ENCODE results near the gene CASKIN2. TPM values are rescaled to one million over a fixed set of nuclear protein-coding genes. Genes with fewer than 3 reads are reported as not detected.

CASKIN2 gene
- total and polyA plus RNA-seq, 2 of the 4 experiments (the other 2 are of a cell fraction), result 2.9 to 6.9 TPM

GRCh38 chr17:75475851-75476250, 39.5 kb downstream of the CASKIN2 start:
- Histone ChIP-seq H3K9ac (ENCODE audit: low read depth, low read length) (peak overlapping the region; percentile 10; the same call in 1 of the 2 replicates), H3K79me1 (ENCODE audit: low read depth in 1 of 2, low read length in 2 of 2) (peaks cover 19 to 52% of the 10 kb centered on the region in 2 experiments), H2AK5ac (ENCODE audit: low read depth, low read length) (peak overlapping the region; percentile 88; the same call in 1 of the 2 replicates), H3K14ac (replicated peaks; ENCODE audit: low read depth, low read length) (0 out of 2 replicates have a peak overlapping the region, but pooled peaks have one; percentile 43), H2AFZ (replicated peaks; ENCODE audit: low read length, poor library complexity) (peak overlapping the region; percentile 64), H2BK120ac (ENCODE audit: low read depth, low read length) (peak overlapping the region; percentile 38; the same call in 1 of the 2 replicates), H4K5ac (ENCODE audit: low read depth, low read length) (peak overlapping the region; percentile 33; the same call in 1 of the 2 replicates), H3K4ac (ENCODE audit: low read depth, low read length) (peak overlapping the region; percentile 75; the same call in 1 of the 2 replicates), H3K4me1 (ENCODE audit: control insufficient read depth, insufficient read depth, low read length) (peaks cover 10% of the 10 kb centered on the region), H3K56ac (ENCODE audit: extremely low read depth, insufficient read depth, low read length) (no peak overlapping the region), H4K8ac (ENCODE audit: low read depth in 2 of 2, low read length in 2 of 2) (peak overlapping the region in 1 of 2 experiments; percentile 73; a peak in 2 of 4 replicates), H3K4me3 (ENCODE audit: insufficient read depth, low read depth, low read length) (no peak overlapping the region), H2BK20ac (ENCODE audit: low read depth, low read length) (no peak overlapping the region; the same call in 1 of the 2 replicates), H3K23ac (ENCODE audit: low read depth, low read length) (peak overlapping the region; percentile 57), H3K18ac (ENCODE audit: low read depth, low read length) (no peak overlapping the region), H3K4me2 (ENCODE audit: low read depth, low read length) (peak overlapping the region; percentile 53), H3K27me3 (ENCODE audit: control insufficient read depth, insufficient read depth, low read length) (no peaks in the 10 kb centered on the region), H4K20me1 (ENCODE audit: insufficient read depth, low read length) (peaks cover 33% of the 10 kb centered on the region), H3K27ac (ENCODE audit: insufficient read depth, low read length) (no peak overlapping the region), H3K9me1 (ENCODE audit: insufficient read depth, low read length) (peaks cover 4% of the 10 kb centered on the region; the same call in 1 of the 2 replicates), H2BK5ac (ENCODE audit: low read depth, low read length, poor library complexity, severe bottlenecking) (peak overlapping the region; percentile 46), H2AK9ac (replicated peaks; ENCODE audit: low read depth, low read length, poor library complexity) (peak overlapping the region; percentile 86), H3K9me3 (ENCODE audit: control insufficient read depth, insufficient read depth, low read length) (no peaks in the 10 kb centered on the region), H4K91ac (ENCODE audit: insufficient read depth, low read depth, low read length) (peak overlapping the region; percentile 49; the same call in 1 of the 2 replicates), H2BK15ac (ENCODE audit: low read depth, low read length) (peak overlapping the region; percentile 41; the same call in 1 of the 3 replicates), H3K36me3 (ENCODE audit: control insufficient read depth, insufficient read depth, low read length) (peaks cover 19% of the 10 kb centered on the region; the same call in 1 of the 2 replicates)
- POLR2A ChIA-PET (ENCODE audit: unreplicated experiment), result no interaction called here
- CTCF ChIA-PET, result interaction anchor here (0.7 kb wide), 1 partner anchor 50 kb away, joined by 3 read pairs; no protein-coding TSS in a partner anchor
- intact Hi-C loops (cut with micrococcal nuclease) (no loop called here), in situ Hi-C loops (cut with MboI; ENCODE audit: low sequenced_read_pairs) (no loop called here), dilution Hi-C loops (cut with HindIII; ENCODE audit: low sequenced_read_pairs, unreplicated experiment) (no loop called here)
- no TSS peak for BruUV-seq (replicated peaks)
- DNase-seq (peak; percentile 18), ATAC-seq (ENCODE audit: low read depth) (peak; percentile 57)
- TF ChIP-seq RFX5 (IDR thresholded peaks at IDR 0.05; ENCODE audit: low read depth, low read length) (no peak), MAFK (IDR thresholded peaks at IDR 0.05; ENCODE audit: low read depth, low read length) (no peak), MXI1 (IDR thresholded peaks at IDR 0.05; ENCODE audit: borderline replicate concordance, low read depth, low read length) (no peak)
- WGBS, 2 experiments (ENCODE audit: extremely low coverage in 2 of 2, insufficient read length in 1 of 2), result no CpG with 5 or more reads among the region's 3 CpGs

All from IMR-90 (cell line).